GM18511 (cell line): Measurements from ENCODE around the gene ME2.
"Not testable (repeated sequence)": the region's sequence is repeated elsewhere in the genome, so short reads cannot be mapped to it uniquely, and the experiment has no call there.

Experiments used
- ATAC-seq: cut with Tn5 transposase; IDR thresholded peaks from one replicate; pipeline ENCODE4 v1.9.1; 2021; ENCODE audit warnings: mild to moderate bottlenecking, moderate library complexity; ENCODE audit not compliant: unreplicated experiment

Gene ME2

GRCh38 chr18:50859793-50860555 is 18.9 kb upstream of the ME2 start:
- ATAC-seq = no peak

- ATAC-seq = no peak
Observed at GRCh38 chr18:50861617-50862016, 17.3 kb upstream of the ME2 start.

DNA sequence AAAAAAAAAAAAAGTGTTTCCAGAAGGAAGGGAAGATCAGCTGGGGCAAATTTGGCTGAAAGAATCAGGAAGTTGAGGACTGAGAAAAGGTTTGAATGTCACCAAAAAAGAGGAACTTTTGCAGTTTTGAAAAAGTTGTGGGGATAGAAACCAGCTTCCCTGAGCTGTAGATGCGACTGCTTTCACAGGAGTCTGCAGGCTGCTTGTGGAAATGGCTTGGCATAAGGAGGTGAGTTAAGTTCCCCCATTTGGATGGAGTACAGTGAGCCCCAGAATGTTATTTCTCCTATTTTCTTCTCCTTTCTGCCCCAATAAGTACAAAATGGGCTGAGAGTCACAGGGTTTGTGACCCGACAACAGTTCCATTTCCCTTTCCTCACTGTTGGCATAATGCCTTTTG is 16.5 kb upstream of the ME2 start:
- no peak for ATAC-seq

- no peak for ATAC-seq
Observed at GRCh38 chr18:50863840-50864375, 15.0 kb upstream of the ME2 start.

DNA sequence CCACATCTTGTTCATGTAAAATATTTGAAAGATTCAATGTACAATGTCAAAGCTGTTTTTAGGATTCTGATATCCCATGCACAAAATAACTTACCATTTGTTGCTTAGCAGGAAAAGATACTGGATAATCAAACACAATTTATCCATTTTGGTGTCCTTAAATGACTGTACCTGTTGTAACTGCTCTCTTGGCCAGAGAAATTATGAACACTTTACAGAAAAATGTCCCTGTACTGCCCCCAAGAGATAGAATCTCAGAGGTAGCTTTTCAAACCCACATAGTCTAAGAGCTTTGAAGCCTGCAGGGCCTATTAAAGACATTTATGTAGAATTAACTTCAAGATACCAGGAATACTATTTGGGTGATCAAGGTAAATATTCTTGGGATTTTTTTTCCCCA is 12.2 kb upstream of the ME2 start:
- ATAC-seq = no peak

DNA sequence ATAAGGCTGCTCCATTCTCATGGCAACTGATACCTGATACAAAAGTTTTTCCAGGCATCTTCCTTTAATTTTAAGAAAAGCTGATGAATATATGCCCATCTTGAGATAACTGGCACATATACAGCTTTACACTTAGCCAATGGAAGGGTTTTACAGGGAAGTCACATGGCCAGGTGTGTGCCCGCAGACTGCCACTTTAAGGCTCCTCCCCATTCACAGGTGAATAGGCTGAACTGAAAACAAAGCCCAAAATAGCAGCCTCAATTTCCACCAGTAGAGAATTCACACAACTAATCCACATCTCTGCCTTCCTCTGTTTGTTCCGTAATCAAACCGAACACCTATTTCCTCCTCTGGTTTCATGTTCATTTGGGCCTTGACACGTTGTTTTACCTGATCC is 9.8 kb upstream of the ME2 start:
- ATAC-seq = no peak

DNA sequence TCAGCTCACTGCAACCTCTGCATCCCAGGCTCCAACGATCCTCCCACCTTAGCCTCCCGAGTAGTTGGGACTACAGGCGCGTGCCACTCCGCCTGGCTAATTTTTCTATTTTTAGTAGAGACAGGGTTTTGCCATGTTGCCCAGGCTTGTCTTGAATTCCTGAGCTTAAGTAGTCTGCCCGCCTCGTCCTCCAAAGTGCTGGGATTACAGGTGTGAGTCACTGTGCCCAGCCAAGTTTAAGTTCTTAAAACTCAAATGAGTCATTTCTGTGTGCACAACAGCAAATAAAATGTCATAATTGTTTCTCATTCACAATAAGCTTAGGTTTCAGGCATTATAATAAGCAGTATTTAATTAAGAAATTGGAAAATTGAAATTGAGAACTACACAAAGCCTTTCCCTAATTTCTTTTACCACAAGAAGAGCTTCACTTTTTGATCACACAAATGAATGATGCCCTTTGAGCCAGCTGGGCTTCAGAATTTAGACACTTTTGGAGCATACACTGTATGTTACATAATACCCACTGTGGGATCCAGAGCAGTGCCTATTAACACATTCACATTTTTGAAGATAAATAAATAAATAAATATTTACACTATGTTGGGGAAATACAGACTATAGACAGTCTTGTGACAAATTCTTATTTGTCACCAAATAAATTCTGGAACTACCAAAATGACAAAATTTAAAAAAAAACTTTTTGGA is 8.6 kb upstream of the ME2 start:
- ATAC-seq = no peak

GRCh38 chr18:50871846-50872245 is 7.1 kb upstream of the ME2 start:
- ATAC-seq = no peak

DNA sequence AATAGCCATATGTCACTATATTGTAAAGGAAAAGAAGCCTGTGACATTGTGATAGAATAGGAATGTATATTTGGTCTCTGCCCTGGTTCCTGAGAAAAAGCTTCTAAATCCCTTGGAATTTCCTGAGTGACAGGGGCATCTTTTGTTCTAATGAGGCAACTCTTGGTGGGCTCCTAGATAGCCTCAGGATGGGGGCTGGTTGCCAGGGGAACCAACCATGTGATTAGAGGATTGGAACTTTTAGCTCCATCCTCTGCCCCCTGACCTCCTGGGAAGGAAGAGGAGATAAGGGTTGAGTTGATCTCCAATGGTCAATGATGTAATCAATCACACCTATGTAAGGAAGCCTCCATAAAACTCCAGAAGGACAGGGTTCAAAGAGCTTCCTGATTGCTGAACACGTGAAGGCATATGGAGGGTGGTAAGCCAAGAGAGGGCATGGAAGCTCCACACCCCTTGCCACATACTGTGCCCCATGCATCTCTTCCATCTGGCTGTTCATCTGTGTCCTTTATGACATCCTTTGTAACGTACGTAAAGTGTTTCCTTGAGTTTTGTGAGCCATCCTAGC is 2.9 kb upstream of the ME2 start:
- no peak for ATAC-seq

DNA sequence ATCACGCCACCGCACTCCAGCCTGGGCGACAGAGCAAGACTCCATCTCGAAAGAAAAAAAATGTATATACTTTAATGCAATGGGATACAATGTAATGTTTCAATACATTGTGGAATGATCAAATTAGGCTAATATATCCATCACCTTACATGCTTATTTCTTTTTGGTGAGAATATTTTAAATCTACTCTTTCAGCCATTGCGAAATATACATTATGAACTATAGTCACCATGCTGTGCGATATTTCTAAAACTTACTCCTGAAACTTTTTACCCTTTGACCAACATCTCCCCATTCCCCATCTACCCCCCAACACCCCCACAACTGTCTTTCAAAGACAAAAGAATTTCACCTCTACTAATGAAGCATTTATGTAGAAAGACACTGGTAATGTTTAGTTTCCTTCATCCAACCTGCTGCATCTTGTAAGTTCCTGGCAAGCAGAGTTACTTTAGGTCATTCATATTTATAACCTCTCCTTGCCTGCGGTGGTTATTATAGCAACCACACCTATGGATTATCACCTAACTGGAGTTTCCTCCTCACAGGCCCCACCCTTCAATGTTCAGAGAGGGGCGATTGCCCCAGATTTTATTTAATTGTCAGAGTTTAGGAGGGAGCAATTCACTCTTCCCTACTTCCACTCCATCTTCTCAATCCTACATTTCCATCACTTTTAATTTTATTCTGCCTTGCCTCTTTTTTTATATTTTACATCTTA is 1.2 kb upstream of the ME2 start:
- ATAC-seq = no peak

DNA sequence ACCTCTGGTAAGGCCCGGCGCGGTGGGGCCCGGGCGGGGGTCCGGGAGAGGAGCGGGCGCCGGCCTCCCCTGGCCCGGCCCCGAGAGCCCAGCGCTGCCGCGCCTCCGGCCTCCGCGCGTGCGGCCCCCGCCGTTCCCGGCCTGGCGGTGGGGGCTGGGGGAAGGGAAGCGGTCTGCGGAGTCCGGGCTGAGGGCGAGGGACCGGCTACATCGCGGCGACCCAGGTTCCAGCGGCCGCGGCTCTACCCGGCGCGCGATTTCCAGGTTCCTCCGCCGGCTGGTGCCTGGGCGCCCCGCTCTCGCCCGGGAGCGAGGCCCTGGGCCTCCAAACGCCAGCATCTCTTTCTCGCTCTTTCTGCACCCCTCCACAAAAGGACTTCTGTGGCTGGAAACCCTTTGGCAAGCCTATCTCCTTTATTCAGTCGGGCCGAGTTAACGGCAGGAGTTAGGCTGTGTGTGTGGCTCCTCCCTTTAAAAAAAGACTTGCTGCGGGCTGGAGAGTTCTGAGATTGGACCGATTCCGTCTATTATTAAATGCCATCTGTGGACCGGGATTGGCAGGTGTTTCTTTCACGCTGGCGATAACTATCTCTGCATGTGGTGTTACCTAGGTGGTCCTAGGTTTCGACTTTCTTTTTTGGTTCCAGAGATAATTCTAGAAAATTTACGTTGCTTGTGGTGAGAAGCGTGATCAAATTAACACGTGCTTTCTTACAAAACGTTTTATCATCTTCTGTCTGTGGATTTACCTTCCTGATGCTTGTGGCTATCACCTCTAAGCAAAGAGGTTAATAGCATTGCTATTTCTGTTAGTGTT is 592 bp downstream of the ME2 start:
- ATAC-seq = peak; percentile 20

DNA sequence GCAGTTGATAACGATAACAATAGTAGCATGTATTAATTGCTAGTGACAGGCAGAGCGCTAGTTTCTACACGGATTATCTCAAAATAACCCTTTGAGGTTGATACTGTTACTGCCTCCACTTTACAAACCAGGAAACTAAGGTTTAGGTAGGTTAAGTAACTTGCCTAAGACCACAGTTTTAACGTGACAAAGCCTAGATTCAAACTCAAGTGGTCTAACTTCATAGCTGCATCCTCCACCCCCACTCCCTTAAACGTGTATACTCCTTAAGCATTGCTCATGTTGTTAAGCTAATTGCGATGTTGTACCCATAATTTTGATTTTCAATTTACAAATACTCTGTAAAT is 1.2 kb downstream of the ME2 start:
- ATAC-seq = no peak

DNA sequence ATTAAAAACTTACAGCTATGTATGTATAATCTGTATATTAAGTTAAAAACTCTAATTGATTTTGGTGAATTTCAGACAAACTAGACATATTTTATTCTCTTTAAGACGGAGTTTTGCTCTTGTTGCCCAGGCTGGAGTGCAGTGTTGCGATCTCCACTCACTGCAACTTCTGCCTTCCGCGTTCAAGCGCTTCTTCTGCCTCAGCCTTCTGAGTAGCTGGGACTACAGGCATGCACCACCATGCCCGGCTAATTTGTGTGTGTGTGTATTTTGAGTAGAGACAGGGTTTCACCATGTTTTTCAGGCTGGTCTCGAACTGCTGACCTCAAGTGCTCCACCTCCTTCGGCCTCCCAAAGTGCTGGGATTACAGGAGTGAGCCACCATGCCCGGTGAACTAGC is 2.0 kb downstream of the ME2 start:
- not testable (repeated sequence) for ATAC-seq

DNA sequence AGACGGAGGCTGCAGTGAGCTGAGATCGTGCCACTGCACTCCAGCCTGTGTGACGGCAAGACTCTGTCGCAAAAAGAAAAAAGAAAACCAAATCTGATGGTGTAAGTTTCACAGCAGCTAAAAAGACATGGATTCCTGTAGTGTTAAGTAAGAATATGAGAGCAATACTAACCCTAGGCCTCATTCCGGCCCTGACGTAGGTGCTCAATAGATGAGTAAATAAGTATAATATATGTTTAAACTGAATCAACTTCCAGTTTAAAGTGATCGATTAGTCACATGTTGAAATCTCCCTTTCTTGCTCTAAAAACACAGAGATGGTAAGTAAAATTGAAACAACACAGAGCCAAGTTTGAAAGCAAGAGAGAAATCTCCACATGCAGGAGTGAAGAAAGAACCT is 8.0 kb downstream of the ME2 start:
- ATAC-seq = no peak

GRCh38 chr18:50895350-50896045 is 16.6 kb downstream of the ME2 start:
- no peak for ATAC-seq

DNA sequence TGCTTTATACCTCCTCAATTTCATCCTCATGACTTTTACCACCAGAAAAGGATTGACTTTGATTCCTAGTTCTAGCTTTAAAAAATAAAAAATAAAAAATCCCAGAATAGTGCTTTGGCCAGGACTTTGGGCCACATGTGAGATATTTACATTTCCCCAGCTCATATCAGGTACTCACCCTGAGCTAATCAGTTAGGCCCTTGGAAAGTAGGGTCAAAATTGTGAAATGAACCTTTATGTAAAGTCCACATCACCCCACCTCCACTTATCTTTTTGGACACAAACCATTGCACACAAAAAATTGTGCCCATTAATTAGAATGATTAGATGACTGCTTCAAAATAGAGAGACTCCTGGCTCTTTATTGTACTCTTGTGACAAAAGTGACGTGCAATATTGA is 17.2 kb downstream of the ME2 start:
- no peak for ATAC-seq

DNA sequence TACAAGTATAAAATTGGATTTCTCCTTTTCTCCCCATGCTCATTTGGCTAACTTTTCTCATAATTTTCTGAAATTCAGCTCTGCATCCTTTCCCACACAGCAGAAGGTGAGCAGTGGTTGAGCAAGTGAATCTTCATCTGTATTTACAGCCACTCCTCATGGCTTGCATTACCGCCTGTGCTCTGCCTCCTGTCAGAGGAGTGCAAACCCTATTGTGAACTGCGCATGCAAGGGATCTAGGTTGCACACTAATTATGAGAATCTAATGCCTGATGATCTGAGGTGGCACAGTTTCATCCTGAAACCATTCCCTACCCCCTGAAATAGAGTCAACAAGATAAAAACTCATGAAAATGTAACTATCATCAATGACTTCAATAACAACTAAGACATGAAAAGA is 20.0 kb downstream of the ME2 start:
- ATAC-seq = no peak

DNA sequence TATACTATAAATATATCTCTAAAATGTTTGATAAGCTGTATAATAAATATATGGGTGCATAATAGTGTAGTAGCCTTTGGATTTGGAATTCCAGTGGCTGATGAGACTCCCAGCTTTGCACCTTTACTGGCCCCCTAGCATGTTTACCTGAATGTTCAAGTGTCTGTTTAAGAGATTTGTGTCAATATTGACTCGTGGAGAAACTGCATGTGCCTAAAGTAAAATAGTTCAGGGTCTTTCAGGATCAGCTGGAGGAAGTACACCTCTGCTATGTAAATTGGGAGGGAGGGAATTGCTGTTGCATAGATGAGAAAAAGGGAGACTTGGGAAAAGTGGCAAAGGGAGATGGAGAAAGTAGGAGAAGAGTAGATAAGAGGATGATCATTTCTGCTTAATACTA is 23.9 kb downstream of the ME2 start:
- no peak for ATAC-seq

- no peak for ATAC-seq
Observed at GRCh38 chr18:50906843-50907242, 27.9 kb downstream of the ME2 start.

- no peak for ATAC-seq
Observed at GRCh38 chr18:50909261-50909660, 30.3 kb downstream of the ME2 start.
